Esophagus squamous epithelium (tissue), 5 donors: Measurements from ENCODE around the gene CEPT1. TPM values are rescaled to one million over a fixed set of nuclear protein-coding genes. Genes with fewer than 3 reads are reported as not detected.

Source experiments
- DNase-seq: peaks from one replicate; lab custom pipeline; 2025; lab: John Stamatoyannopoulos, UW
- H3K27ac ChIP-seq, 4 donors: fragments of 200-600 bp; sonication (generic); one replicate each; pipeline ENCODE4 v1.5.1; 2016 to 2019; ENCODE audit warnings: mild to moderate bottlenecking in 1 of 4
- H3K27me3 ChIP-seq, 4 donors: fragments of 200-600 bp; sonication (generic); 1 replicate in 3 of 4; 2 replicates in 1 of 4; pipeline versions ENCODE4 v1.5.1 to v1.6.0; 2017 to 2021; ENCODE audit warnings: antibody characterized with exemption in 1 of 4
- H3K36me3 ChIP-seq, 3 donors: fragments of 200-600 bp; sonication (generic); one replicate each; pipeline ENCODE4 v1.5.1; 2016 to 2019
- H3K4me1 ChIP-seq, 3 donors: fragments of 200-600 bp; sonication (generic); one replicate each; pipeline ENCODE4 v1.5.1; 2017 to 2019
- H3K4me3 ChIP-seq, 4 donors: fragments of 200-600 bp; sonication (generic); 1 replicate in 3 of 4; 2 replicates in 1 of 4; pipeline ENCODE4 v1.5.1; 2016 to 2019; ENCODE audit warnings: mild to moderate bottlenecking in 2 of 4, moderate library complexity in 1 of 4
- H3K9me3 ChIP-seq, 3 donors: fragments of 200-600 bp; sonication (generic); one replicate each; pipeline ENCODE4 v1.5.1; 2016 to 2019
- CTCF ChIP-seq, 6 experiments: fragments of 450-650 bp in 4 of 6; fragments of 200-600 bp in 2 of 6; sonication (generic) in 2 of 6; IDR thresholded peaks; one replicate each; pipeline ENCODE4 v1.5.1; 2016 to 2019; ENCODE audit warnings: antibody characterized with exemption in 6 of 6, mild to moderate bottlenecking in 4 of 6, moderate library complexity in 4 of 6
- POLR2A ChIP-seq, 4 donors: fragments of 450-650 bp; IDR thresholded peaks; one replicate each; pipeline ENCODE4 v1.6.1; 2017; ENCODE audit warnings: antibody characterized with exemption in 4 of 4, mild to moderate bottlenecking in 4 of 4, moderate library complexity in 3 of 4
- WGBS, 2 donors: methylation state at CpG; one replicate each; pipeline ENCODE4 v1.1.5; 2018; 5-methylcytosine and 5-hydroxymethylcytosine counted together
- intact Hi-C: fragments of 100-400 bp; cut with DNase I; formaldehyde crosslinking; loops from one replicate; pipeline ENCODE4 v1.15.0; 2022
- total RNA-seq, 4 donors: library from RNA; depleted of rRNA; stranded (reverse); fragments of >200 nt; gene quantifications; one replicate each; pipeline ENCODE4 v1.1.0, GENCODE V29; 2016
- donor health status: DM: yes; HTN: yes; CAD: no.

Gene CEPT1
- total RNA-seq, 4 donors from 2014 or later: 21.4 to 32.4 (median 26.8) TPM

DNA sequence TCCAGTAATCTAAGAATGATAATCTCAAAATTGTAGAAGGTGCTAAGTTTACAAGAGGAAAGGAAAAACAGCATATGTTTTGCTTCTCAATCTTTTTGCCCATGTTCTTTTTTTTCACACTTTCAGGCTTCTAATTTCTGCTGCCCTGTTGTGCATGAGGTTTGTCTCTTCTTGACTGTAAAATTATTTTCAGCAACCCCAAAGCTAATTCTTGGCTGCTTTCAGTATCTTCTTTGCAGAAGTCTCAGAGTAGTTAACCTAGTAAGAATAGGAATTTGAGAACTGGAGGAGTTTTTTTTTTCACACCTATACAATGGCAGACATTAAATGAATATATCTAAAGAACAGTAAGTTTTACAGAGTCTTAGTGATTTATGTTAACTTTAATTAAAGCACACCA is 34.0 kb downstream of the CEPT1 start:
- no peak overlapping the region for H3K4me3 ChIP-seq
- H3K27ac ChIP-seq: no peak overlapping the region
- H3K27me3 ChIP-seq: no peaks in the 10 kb centered on the region
- TF ChIP-seq CTCF (IDR thresholded peaks at IDR 0.05) (no peak), POLR2A (IDR thresholded peaks at IDR 0.05) (no peak)
- no peaks in the 10 kb centered on the region for H3K9me3 ChIP-seq
- DNase-seq: no peak
- H3K4me1 ChIP-seq: no peaks in the 10 kb centered on the region
- intact Hi-C loops: no loop called here
- peaks cover 0 to 89% (median 0%) of the 10 kb centered on the region in 3 donors for H3K36me3 ChIP-seq

GRCh38 chr1:111175349-111175748 is 35.3 kb downstream of the CEPT1 start:
- peaks cover 0 to 84% (median 0%) of the 10 kb centered on the region in 3 donors for H3K36me3 ChIP-seq
- intact Hi-C loops: no loop called here
- 77 to 89% methylated on average over 3 of the region's 3 CpGs for WGBS, 2 donors
- H3K27ac ChIP-seq: no peak overlapping the region
- H3K4me1 ChIP-seq: no peaks in the 10 kb centered on the region
- H3K27me3 ChIP-seq: no peaks in the 10 kb centered on the region
- H3K4me3 ChIP-seq: no peak overlapping the region
- H3K9me3 ChIP-seq: no peaks in the 10 kb centered on the region
- no peak for TF ChIP-seq POLR2A (IDR thresholded peaks at IDR 0.05)
- no peak for TF ChIP-seq CTCF (IDR thresholded peaks at IDR 0.05)
- no peak for DNase-seq

DNA sequence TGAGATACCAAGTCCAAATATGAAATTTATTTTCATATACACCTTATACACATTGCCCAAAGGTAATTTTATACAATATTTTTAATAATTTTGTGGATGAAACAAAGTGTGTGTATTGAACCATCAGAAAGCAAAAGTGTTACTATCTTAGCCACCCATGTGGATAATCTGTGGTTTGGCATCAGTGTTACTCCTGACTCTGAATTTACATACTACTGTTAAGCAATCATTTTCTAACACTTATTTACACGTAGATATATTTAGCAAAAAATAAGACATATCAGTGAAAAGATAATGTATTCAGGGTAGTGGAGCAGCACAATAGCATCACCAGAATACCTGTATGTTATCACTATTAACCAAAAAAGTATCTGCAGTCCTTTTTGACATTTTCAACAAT is 36.7 kb downstream of the CEPT1 start:
- no peak for TF ChIP-seq POLR2A (IDR thresholded peaks at IDR 0.05)
- TF ChIP-seq CTCF (IDR thresholded peaks at IDR 0.05): no peak
- no peaks in the 10 kb centered on the region for H3K9me3 ChIP-seq
- no peak overlapping the region for H3K4me3 ChIP-seq
- no peaks in the 10 kb centered on the region for H3K27me3 ChIP-seq
- H3K4me1 ChIP-seq: no peaks in the 10 kb centered on the region
- DNase-seq: no peak
- intact Hi-C loops: no loop called here
- 50 to 86% methylated on average over 1 of the region's 1 CpG for WGBS, 2 donors
- H3K36me3 ChIP-seq: peaks cover 0 to 76% (median 0%) of the 10 kb centered on the region in 3 donors
- no peak overlapping the region for H3K27ac ChIP-seq

- no peaks in the 10 kb centered on the region for H3K27me3 ChIP-seq
- peaks cover 0 to 21% (median 4%) of the 10 kb centered on the region in 3 donors for H3K4me1 ChIP-seq
- no peak for DNase-seq
- H3K4me3 ChIP-seq: no peak overlapping the region
- intact Hi-C loops: no loop called here
- H3K9me3 ChIP-seq: no peaks in the 10 kb centered on the region
- H3K36me3 ChIP-seq: peaks cover 0 to 71% (median 0%) of the 10 kb centered on the region in 3 donors
- H3K27ac ChIP-seq: no peak overlapping the region
- no peak for TF ChIP-seq POLR2A (IDR thresholded peaks at IDR 0.05)
- TF ChIP-seq CTCF (IDR thresholded peaks at IDR 0.05): no peak
Measured at GRCh38 chr1:111179968-111180533, 40.0 kb downstream of the CEPT1 start.

- 82 to 98% methylated on average over 2 of the region's 2 CpGs for WGBS, 2 donors
- DNase-seq: no peak
- no peaks in the 10 kb centered on the region for H3K9me3 ChIP-seq
- no peak overlapping the region for H3K4me3 ChIP-seq
- H3K4me1 ChIP-seq: peaks cover 0 to 21% (median 4%) of the 10 kb centered on the region in 3 donors
- H3K27ac ChIP-seq: no peak overlapping the region
- H3K36me3 ChIP-seq: peaks cover 0 to 72% (median 8%) of the 10 kb centered on the region in 3 donors
- intact Hi-C loops: no loop called here
- no peak for TF ChIP-seq POLR2A (IDR thresholded peaks at IDR 0.05)
- TF ChIP-seq CTCF (IDR thresholded peaks at IDR 0.05): no peak
- no peaks in the 10 kb centered on the region for H3K27me3 ChIP-seq
Measured at GRCh38 chr1:111182052-111182451, 42.0 kb downstream of the CEPT1 start.
